ENCODE results near the gene ASMTL.

- TF ChIP-seq, protein P1, sequence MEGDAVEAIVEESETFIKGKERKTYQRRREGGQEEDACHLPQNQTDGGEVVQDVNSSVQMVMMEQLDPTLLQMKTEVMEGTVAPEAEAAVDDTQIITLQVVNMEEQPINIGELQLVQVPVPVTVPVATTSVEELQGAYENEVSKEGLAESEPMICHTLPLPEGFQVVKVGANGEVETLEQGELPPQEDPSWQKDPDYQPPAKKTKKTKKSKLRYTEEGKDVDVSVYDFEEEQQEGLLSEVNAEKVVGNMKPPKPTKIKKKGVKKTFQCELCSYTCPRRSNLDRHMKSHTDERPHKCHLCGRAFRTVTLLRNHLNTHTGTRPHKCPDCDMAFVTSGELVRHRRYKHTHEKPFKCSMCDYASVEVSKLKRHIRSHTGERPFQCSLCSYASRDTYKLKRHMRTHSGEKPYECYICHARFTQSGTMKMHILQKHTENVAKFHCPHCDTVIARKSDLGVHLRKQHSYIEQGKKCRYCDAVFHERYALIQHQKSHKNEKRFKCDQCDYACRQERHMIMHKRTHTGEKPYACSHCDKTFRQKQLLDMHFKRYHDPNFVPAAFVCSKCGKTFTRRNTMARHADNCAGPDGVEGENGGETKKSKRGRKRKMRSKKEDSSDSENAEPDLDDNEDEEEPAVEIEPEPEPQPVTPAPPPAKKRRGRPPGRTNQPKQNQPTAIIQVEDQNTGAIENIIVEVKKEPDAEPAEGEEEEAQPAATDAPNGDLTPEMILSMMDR (IDR thresholded peaks at IDR 0.05; ENCODE audit: insufficient read depth, low read length, poor library complexity, severe bottlenecking) = no peak
- TF ChIP-seq EZH2phosphoT487 (conservative IDR thresholded peaks at IDR 0.05; ENCODE audit: low read length) = no peak
Observed at GRCh38 chrX:1385253-1386223, 67.2 kb downstream of the ASMTL start.

All from SU-DHL-6 (cell line).